ENCODE data around the gene OBI1.

Gene OBI1, protein sequence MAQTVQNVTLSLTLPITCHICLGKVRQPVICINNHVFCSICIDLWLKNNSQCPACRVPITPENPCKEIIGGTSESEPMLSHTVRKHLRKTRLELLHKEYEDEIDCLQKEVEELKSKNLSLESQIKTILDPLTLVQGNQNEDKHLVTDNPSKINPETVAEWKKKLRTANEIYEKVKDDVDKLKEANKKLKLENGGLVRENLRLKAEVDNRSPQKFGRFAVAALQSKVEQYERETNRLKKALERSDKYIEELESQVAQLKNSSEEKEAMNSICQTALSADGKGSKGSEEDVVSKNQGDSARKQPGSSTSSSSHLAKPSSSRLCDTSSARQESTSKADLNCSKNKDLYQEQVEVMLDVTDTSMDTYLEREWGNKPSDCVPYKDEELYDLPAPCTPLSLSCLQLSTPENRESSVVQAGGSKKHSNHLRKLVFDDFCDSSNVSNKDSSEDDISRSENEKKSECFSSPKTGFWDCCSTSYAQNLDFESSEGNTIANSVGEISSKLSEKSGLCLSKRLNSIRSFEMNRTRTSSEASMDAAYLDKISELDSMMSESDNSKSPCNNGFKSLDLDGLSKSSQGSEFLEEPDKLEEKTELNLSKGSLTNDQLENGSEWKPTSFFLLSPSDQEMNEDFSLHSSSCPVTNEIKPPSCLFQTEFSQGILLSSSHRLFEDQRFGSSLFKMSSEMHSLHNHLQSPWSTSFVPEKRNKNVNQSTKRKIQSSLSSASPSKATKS
- long read RNA-seq, donor 1, transcript RNF219-201 (6 exons, 3,529 nt): major isoform, 7 of 7 reads
- long read RNA-seq, donor 1, partial matches to known transcripts: 0 of 7 reads
- long read RNA-seq, donor 1, other reads (novel, unspliced or antisense): 0 of 7 reads
- long read RNA-seq, donor 2, transcript RNF219-201 (6 exons, 3,529 nt): major isoform, 5 of 10 reads
- long read RNA-seq, donor 2, partial matches to known transcripts: 5 of 10 reads
- long read RNA-seq, donor 2, other reads (novel, unspliced or antisense): 0 of 10 reads
- long read RNA-seq, donor 3: 0 reads
- long read RNA-seq, donor 4, partial matches to known transcripts: 5 of 8 reads
- long read RNA-seq, donor 4, other reads (novel, unspliced or antisense): 0 of 8 reads
- long read RNA-seq, donor 5, transcript RNF219-201 (6 exons, 3,529 nt): major isoform, 5 of 5 reads
- long read RNA-seq, donor 5, partial matches to known transcripts: 0 of 5 reads
- long read RNA-seq, donor 5, other reads (novel, unspliced or antisense): 0 of 5 reads
- long read RNA-seq, donor 6, partial matches to known transcripts: 0 of 4 reads
- long read RNA-seq, donor 6, other reads (novel, unspliced or antisense): 0 of 4 reads
- long read RNA-seq, donor 7, transcript RNF219-201 (6 exons, 3,529 nt): major isoform, 5 of 5 reads
- long read RNA-seq, donor 7, partial matches to known transcripts: 0 of 5 reads
- long read RNA-seq, donor 7, other reads (novel, unspliced or antisense): 0 of 5 reads
- long read RNA-seq, donor 8, transcript RNF219-201 (6 exons, 3,529 nt): major isoform, 8 of 8 reads
- long read RNA-seq, donor 8, partial matches to known transcripts: 0 of 8 reads
- long read RNA-seq, donor 8, other reads (novel, unspliced or antisense): 0 of 8 reads

DNA sequence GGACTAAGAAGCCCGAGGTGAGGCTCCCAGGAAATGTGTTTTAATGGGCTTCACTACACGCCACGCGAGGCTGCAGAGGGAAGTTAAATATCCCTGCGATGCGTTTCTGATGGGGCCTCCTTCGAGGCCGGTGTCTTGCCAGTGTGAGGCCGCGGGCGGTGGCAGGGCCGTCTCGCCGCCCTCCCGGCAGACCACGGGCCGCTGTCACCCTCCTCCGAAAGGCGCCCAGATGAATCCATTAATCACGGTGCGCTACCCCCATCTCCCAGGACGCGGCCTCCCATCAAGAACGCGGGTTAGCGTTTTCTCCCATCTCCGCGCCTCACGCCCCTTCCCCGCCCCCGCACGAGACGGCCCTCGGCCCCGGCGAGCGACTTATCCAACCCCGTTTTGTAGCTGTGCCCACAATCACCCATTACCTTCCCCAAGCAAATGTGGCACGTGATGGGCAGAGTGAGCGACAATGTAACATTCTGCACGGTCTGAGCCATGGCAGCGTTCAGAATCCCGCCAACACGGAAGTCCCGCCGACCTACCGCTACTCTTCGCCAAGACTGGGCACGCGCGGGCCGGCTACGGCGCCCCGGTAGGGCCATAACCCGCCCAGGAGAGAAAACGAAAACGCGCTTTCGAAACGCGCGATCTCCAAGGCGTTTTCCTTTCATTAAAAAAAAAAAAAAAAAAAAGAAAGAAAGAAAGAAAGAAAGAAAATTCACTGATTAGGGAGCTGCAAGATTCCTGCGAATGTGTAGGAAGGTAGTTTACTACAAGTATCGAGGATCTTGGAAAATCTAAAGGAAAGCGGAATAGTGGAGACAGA is at the start of gene OBI1:
Gene OBI1 (minus strand): TSS at position 526 of the 820 bp plus-strand sequence. CDS start 35 bp downstream, at position 491.
- DNase-seq: peak; percentile 91

DNA sequence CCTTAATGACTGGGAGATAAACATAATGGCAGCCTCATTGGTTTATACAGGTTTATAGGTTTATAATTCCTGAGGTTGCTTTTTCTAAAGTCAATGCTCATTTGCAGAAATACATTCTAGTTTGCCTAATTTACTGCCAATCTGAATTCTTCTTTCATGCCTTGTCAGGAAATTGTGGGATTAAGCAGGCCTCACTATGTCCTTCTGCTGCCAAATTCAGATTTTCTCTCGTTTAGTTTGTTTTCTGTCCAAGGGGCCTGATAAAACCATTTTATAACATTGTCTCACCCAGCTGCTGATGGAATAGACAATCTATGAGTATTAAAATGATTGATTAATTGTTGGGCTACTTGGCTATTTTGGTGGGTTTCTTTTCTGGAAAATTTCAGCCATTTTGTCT is 42.4 kb upstream of the OBI1 start:
- DNase-seq: no peak

DNA sequence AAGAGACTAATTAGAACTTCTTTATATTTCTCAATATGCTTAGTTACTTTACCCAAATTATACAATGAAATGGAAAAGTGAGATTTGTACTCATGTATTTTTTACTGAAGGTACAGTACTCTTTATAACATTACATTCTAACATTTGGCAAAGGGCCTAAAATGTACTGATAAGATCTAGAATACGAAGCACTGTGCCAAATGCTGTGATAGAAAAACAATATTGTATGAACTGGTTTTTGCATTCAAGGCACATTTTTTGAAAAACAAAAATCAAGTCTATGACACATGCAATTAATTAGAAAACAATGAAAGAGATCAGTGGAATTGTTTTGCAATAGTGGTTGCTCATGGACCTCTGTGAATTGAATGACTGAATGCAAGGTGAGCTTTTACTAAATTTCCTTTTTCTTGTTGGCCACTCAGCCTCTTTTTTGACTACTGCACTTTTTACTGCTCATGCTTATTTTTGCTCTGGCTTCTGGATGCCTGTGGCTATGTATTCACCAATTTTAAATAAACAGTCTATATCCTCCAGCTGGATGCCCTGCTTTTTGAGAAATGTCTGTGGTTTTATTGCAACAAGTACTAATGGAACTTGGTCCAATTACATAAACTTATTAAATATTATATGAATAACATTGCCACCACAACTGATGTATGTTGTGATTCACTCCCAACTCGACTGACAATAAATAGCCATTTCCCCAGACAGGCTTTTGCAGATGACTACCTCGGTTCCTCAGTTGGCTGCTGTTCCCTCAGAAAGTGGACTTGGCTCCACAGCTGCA is 41.4 kb upstream of the OBI1 start:
- no peak for DNase-seq

DNA sequence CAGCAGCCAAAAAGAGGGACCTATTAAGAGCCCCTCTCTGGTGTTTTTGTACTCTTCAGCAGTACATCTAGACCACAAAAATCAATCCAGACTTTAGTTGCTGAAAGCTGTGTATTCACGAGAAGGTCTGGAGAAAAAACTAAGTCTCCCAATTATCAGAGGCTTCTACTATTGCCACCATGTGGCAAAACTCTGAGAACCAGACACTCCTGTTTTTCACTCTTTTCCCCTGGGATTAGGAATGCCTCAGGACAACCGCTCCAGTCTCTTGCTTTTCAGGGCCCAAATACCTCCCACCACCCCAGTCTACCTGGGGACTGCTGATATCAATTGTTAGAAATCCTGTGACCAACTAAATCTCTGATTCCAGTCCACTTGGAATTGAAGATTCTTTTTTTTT is 30.1 kb upstream of the OBI1 start:
- no peak for DNase-seq

DNA sequence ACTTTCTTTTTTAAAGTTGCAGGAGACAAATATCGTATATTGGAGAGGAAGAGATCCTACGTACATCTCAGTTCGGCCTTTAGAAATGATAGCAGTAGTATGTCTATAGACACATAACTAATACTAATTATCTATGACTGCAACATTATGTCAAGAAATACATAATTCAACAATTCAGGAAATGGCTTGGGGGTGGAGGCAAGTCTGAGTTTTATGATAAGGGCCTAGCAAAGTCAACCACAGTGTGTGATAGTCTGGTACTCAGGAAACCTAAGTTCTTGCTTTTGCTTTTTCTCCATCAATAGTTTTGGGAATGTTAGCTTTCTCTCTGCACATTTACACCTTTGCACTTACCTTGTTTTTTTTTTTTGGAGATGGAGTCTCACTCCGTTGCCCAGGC is 27.5 kb upstream of the OBI1 start:
- DNase-seq: no peak

DNA sequence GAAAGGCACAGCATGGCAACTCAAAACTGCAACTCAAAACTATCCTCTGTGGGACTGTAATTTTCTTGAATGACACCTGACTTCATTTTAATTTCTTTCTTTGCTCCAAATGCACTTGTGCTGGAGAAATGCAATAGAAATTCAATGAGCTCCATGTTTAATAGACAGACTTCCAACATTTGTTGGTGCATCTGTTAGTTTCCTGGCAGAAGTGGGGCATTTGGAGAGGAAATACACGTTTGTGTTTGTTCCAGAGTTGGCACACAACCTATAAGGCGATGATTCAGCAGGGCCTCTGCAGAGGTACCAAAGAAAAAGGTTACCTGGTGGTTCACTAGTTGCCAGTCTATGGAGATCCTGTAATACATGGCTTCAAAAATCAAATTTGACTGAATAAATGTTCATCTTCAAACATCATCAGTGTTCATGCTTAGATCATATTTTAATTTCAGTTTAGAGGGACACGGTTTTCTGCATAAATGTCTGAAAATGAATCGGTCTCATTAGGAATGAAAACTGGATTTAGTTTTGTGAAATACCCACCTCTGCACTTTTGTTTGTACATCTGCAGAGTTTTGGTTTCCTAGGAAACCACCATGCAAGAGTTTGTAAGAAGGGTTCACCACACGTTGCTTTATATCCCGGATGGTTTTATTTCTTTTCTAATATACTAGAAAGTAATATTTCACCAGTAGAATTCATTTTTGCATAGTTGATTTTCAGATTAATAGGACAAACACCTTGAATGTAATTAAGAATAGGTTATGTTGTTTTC is 21.8 kb upstream of the OBI1 start:
- no peak for DNase-seq

DNA sequence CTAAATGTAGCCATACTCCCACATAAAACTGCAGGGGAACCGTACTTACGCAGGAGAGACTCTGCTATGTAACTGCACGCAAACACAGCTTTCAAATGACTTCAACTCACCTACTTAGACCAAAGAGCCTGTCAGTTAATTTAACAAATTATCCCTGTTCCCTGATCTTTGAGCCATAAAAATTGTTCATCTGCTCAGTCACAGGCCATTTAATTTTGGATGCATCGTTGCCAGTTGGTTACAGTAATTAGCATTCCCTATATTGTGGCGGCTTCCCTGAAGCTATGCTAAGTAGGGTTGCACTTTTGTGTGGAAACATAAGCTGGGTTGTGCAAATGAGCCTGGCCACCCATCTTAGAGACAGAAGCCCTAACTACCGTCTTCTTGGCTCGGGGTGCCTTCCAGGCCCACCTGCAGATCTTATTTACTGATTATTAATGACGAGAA is 21.2 kb upstream of the OBI1 start:
- DNase-seq: peak; percentile 14

DNA sequence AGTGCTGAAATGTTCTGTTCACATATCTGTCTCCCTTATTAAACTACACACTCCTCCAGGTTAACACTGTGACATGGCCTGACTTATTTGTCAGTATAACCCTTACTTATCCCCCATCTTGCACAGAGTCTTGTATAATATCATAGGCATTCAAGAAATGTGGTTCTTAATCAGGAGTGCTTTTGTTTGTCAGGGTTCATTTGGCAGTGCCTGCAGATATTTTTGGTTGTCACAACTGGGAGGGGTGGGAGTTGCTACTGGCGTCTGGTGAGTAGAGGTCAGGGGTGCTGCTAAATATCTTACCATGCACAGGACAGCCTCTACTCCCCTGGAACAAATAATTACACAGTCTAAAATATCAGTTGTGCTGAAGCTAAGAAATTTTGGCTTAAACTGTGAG is 20.4 kb upstream of the OBI1 start:
- DNase-seq: no peak

DNA sequence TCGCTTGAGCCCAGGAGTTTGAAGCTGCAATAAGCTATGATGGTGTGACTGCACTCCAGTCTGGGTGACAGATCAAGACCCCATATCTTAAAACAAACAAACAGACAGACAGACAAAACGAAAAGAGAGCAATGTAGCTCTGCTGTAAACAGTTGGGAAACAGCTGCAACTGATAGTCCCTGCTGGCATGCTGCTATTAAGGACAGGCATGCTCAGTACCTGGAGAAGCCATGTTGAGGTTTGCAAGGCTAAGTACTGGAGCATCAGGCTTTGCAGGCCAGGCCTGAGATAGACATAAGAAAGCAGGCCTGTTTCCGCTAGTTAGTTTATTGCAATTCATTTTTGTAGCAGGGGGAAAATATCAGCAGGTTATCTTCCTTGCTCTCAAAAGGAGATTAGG is 16.2 kb upstream of the OBI1 start:
- no peak for DNase-seq

DNA sequence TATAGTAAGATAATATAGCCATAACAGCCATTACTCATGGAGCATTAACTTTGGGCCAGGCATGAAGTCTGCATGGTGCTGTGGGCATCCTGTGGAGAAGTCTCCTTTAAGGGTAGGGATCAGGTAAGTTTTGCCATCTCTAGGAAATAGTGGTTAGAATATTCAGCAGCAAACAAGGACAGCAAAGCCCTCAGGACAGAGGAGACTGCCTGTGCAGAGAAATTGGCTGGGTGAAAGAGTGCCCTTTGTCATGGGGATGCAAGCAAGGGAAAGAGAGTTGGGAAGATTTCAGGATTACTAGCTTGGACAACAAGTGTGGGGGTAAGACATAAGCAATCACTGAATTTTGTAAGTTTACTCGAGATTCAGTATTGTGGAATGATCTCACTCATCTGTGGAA is 15.7 kb upstream of the OBI1 start:
- no peak for DNase-seq

DNA sequence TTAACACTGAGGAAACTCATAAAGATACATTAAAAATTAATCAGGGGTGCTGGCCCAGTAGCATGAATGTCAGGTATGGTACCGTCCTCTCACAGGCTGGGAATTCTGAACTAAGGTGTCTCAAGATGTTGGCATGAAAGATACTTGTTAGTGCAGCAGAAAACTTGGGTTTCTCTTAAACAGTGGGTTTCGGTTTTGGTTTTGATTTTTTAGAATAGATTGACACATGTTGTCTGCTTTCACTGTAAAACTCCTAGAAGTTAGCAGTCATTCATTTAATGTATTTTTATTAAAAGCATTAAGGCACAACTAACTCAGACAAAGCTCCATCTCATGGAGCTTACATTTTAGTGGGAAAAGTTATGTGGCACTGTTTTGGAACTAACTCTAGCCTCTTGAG is 3.5 kb upstream of the OBI1 start:
- DNase-seq: no peak

DNA sequence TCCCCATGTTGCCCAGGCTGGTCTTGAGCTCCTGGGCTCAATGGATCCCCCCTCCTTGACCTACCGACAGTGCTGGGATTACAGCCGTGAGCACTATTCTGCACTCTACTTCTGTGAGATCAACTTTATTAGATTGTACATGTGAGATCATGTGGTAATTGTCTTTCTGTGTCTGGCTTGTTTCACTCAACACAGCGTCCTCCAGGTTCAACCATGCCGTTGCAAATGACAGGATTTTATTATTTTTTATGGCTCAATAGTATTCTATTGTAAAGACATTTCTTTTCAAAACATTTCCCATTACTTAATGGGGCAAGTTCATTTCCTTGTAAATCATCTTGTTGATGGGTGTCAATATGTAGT is 1.5 kb upstream of the OBI1 start:
- no peak for DNase-seq

DNA sequence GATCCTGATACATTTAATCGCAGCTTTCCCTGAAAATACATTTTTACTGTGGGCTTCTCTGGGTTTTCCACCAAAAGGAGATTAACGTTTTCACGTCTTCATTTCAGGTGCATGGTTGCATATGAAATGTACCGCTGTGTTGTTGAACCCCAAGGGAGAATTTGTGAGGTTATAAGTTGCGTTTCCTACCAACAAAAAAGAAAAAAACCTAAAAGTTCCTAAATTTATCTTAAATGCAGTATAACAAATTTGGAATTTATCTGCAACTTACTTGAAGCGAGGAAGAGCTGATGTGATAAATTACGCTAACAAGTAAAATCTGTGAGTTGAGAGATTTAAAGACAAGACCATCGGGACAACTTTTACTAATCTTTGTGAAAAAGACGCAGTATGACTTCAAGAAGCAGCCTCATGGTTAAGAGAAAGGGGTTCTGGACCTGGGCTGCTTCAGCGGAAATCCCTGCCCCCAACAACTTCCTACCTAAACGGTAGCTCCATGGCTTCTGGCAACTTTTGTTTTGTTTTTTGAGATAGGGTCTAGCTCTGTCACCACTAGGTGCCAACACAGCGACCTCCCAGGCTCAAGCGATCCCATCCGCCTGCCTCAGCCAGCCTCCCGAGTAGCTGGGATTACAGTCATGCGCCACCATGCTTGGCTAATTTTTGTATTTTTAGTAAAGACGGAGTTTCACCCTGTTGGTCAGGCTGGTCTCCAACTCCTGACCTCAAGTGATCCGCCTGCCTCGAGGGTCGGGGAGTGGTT is 958 bp upstream of the OBI1 start:
- DNase-seq: peak; percentile 37

DNA sequence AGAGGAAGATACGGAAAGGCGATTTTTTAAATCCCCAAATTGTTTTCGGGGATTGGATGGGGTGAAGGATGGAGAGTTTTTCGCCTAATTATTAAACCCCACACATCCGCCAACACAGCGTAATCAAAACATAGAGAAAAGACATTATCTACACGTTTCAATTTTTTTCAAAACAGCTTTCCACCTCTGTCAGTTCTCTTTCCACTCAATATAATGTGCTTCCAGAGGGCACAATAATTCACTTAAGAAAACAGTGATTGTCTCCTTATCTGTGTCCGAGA is 435 bp upstream of the OBI1 start:
- no peak for DNase-seq

DNA sequence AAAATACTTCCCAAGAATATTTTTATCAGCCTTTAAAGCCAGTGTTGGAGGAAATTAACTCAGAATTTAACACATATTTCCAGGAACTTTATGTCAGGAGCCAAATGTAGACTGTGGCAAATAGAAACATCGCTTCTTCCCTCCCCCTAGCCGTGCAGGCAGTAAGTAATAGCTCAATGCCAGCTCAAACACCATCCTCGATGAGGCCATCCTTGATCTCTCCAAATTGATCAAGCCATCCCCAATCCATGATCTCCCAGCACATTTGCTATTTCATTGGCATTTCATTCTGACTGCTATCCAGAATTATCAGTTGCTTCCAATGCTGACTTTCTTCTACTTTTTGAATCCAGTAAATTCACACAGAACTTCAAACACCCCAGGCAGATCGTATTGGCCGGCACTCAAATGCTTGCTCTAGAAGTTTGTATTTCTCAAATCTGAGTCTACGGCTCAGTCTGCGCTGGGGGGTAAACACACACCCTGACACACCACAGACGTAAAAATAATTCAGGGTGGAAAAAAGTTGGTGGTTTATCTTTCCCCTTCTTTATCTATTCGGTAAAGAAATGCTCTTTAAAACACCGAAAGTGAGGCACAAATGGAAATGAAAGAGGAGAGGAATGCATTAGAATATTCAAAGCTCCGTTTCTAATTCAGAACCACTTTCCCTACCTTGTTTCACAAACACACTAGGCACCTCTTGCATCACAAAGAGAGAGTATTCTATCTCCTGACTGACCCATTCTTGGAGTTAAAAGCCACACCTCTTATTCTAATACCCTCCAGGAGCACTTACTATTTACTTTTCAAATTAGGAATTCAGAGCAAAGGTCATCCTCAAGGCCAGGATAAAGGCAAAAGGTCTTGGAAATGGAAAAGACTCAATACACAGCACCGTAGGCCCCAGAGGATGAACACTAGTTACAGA is 991 bp downstream of the OBI1 start:
- peak; percentile 14 for DNase-seq

DNA sequence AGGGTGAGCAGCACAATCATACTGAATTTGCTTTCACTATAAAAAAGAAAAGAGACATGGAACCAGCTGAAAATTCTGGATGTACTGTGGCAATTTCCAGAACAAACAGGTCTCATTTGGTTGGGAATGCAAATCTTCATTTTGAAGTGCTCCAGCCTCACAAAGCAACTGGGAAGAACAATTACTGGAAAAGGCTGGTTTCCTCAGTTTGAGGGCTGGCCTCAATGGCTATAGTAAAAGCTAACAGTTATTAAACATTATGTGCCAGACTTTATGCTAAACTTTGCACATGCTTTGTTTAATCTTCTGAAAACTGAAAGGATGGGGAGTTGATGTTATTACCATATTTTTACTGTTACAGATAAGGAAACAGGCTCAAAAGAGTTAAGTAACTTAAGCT is 3.0 kb downstream of the OBI1 start:
- DNase-seq: no peak

DNA sequence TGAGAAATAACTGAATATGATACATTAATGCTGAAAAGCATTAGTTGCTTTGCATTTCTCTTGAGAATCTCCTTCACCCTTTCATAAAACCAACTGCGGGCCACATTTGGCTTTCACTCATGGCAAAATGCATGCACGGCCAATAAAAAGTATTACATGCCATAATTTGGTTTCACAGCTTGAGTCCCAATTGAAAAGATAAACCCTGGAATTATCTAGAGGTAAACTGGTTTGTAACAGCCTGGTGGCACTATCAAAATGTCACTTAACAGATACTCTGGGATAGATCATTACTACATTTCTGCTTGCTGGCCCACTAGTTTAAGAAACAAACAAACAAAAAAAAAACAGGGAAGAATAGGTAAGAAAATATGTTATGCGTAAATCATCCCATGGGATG is 3.9 kb downstream of the OBI1 start:
- DNase-seq: no peak

DNA sequence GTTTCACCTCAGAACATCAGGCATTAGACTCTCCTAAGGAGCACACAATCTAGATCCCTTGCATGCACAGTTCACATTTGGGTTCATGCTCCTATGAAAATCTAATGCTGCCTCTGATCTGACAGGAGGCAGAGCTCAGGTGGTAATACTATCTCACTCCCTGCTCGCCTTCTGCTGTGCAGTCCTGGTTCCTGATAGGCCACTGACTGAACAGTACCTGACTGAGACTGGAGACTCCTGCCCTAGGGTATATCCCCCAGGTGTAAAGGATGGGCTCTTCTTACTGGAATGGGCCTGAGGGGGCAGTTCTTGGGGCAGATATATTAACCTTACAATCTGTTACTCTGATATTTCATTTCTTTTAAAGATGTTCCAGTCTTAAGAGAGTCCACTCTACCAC is 6.3 kb downstream of the OBI1 start:
- no peak for DNase-seq

Measured in right kidney (tissue), 9 donors.